NCI-H524 (cell line): ENCODE measurements around the gene DNTT.

ENCODE experiments used
- DNase-seq, 2 experiments: peaks; one replicate each; lab custom pipeline; 2025; lab: John Stamatoyannopoulos, UW

The DNTT gene

DNA sequence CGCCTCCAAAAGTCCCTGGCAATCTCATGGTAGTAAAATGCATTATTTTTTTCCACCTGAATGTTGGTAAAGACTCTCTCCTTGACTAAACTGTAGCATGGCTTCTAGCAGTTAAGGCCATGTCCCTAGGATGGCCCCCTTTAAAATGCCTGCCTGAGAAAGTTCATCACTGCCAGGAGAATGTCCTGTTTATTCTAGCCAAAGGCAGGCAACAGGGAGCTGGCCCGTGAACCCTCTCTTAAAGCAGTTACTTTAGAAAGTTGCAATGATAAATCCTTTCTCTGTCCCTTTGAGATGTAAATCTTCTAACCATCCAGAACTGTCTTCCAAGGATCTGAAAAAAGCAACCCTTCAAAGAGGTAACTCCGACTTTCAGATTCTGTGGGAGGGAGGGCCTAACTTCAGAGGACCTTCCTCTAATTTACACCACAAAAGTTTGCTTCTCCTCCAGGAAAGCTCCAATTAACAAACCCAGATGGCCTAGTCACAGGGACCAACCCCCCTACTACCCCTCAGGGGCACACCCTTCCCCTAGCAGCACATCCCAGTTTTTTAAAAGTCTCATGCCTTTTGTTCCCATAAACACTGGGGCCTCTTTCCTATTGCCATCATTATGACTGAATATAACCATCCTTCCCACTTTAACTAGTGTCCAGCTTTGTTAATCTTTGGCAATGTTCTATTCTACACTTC is 5.5 kb downstream of the DNTT start:
- no peak for DNase-seq

GRCh38 chr10:96310321-96310669 is 6.1 kb downstream of the DNTT start:
- no peak for DNase-seq

- no peak for DNase-seq
These were observed 7.0 kb downstream of the DNTT start for GRCh38 chr10:96311180-96311715.

- no peak for DNase-seq
These were observed 9.1 kb downstream of the DNTT start for GRCh38 chr10:96313344-96313743.

DNA sequence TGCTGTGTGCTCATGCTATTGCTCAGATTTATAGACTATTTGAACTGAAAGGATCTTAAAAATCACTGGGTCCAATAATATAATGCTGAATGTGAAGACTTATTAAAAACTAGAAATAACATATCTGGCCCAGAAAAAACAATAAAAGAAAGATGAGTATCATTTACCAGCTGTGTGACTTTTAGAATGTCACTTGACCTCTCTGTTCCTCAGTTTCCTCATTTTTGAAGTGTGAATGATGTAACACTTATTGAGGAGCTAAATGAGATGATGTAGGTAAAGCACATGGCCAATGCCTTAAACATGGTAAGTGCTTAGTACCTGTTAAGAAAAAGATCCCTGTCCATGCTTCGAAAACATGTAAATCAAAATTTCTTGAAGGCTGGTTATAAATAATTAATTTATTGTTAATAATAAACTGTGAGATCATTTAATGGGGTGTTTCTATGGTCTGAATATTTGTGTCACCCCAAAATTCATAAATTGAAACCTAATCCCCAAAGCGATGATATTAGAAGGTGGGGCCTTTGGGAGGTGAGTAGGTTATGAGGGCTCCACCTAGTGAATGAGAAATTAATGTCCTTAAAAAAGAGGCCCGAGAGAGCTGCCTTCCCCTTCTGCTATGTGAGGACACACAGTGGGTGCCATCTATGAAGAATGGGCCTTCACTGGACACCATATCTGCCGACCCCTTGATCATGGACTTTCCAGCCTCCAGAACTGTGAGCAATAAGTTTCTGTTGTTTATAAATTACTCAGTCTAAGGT is 13.0 kb downstream of the DNTT start:
- no peak for DNase-seq

- DNase-seq = no peak
These were observed 15.7 kb downstream of the DNTT start for GRCh38 chr10:96319754-96320474.

- no peak for DNase-seq
These were observed 17.6 kb downstream of the DNTT start for GRCh38 chr10:96321822-96322221.

DNA sequence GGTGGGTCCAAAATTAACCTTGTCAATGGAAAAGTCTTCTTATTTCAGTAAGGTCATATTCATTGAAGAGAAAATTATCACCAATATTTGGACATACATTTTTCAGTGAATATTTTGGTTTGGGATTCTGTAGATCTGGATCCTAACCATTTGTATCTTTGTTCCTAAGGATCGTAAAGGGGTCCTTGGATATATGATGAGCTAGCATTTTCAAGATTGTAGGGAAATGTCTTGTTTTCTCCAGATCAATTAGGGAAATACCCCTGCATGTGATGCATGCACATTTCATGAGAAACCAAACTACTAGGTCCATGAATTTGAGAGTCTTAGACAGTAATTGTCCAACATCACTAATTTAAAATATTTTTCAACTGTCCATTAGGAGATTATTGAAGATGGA is 18.0 kb downstream of the DNTT start:
- no peak for DNase-seq

GRCh38 chr10:96324447-96324846 is 20.2 kb downstream of the DNTT start:
- DNase-seq = no peak

DNA sequence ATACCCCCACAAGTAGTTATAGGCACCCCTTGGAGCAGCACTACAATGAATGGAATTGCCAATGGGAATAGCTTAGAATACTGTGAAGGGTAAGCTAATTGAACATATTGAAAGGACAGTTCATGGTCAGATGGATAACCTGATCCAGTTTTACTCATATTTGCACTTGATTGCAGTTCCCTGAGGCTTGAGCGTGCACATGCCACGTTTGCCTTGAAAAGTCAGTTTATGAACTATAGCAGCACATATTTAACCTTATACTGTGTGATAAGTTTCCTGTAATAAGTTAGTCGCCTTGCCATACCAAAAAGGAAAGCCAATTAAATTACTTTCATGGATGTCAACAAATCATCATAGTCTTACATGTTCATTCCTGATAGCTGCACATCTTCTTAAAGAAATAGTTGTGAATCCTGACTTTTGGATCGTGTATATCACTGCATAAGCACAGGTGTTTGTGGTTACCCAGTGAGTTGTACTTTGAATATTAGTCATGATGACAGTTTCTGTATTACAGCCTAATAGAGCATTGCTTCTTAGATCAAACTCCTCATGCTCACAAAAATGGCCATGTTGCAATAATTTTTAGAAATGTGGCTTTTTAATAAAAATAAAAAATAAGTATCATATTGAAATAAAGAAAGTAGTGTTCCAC is 21.6 kb downstream of the DNTT start:
- no peak for DNase-seq

DNA sequence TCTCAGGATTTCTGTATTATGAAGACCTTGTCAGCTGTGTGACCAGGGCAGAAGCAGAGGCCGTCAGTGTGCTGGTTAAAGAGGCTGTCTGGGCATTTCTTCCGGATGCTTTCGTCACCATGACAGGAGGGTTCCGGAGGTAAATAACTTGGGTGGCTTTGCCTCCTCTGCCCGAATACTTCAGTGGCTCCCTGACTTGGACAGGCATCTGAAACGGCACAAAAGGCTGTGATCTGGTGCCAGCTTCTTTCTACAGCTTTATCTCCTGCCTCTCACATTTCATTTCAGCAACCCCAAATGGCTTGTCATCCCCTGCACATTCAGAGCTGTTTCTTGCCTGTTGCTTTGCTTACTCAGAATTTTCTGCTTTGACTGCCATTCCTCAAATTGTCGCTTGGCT is 23.2 kb downstream of the DNTT start:
- DNase-seq = no peak

GRCh38 chr10:96333101-96333500 is 28.9 kb downstream of the DNTT start:
- no peak for DNase-seq

- peak in 1 of 2 experiments; percentile 6 for DNase-seq
These were observed 30.6 kb downstream of the DNTT start for GRCh38 chr10:96334616-96335526.

- DNase-seq = no peak
These were observed 32.9 kb downstream of the DNTT start for GRCh38 chr10:96337106-96337505.

DNA sequence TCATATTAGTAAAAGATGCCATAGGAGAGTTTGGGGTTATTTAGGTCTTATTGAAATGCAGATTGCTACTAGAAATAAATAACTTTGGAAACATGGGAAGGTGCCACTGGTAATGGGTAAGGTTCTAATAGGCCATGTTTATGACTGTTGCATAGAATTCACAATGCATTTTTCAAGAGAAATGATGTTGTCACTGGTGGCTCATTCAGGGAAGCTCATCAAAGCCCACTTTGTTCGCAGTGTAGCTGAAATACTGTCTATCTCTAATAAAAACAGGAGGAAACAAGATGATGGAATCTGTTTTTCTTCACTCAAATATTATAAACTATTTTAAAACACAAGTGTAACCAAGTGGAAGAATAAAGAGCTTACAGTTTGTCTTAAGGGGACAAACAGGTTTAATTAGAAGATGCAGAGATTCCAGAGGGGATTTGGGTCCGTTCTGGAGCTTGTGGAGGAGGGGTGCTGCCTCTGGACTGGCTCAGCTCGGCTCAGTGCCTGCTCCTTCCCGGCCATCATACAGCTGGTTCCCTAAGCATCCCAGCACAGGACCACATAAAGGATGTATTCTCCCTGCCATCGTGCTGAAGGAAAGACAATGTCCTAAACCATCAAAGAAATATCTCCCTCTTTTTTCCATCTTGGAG is 34.2 kb downstream of the DNTT start:
- no peak for DNase-seq

DNA sequence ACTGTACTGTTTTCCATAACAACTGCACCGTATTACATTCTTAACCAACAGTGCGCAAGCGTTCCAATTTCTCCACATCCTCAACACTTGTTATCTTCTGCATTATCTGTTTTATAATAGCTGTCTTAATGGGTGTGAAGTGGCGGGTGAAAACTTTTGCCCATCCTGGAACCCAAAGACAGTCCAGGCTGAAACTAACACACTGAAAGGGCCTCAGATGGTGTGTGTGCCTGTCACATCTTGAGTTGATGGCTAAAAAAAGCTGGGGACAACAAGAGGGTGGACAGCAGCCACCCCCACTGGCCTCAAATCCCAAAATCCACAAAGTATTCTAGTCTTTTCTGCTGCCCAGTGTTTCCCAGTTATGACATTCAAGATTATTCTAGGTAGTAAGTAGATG is 35.1 kb downstream of the DNTT start:
- no peak for DNase-seq

DNA sequence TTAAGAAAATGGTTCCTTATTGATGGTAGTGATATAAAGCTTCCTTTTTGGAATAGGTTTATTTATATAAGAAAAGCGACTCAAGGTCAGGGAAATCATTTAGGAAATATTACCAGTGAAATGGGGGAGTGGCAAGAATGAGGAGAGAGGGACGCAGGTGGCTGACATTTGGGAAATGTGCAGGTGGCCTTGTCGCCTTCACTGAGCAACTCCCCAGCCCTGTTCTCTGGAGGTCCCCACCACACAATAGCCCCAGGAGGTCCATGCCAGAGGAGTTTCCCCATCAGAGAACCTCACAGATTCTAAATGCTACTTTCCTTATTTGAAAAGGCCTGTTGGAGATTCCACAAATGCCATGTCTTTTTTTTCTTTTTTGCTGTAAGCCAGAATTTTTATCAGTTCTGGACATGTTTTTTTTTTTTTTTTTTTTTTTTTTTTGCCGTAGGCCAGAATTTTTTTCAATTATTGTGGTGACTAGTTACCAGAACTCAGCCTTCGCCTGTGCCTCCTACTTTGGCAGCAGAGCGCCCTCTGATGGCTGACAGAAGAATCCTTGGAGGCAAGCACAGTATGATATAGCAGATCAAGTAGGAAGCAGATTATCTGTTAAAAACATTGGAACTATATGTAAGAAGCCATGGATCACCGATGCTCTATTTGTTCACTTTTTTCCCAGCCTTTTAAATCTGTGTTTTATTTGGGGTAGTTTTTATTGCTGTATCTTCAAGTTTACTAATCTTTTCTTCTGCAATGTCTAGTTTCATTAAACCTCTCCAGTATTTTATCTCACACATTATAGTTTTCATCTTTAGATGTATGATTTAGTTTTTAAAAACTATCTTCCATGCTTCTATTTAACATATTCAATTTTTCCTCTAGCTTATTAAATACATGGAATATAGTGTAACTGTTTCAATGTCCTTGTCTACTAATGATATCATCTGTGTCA is 36.0 kb downstream of the DNTT start:
- peak in 1 of 2 experiments; percentile 22 for DNase-seq

DNA sequence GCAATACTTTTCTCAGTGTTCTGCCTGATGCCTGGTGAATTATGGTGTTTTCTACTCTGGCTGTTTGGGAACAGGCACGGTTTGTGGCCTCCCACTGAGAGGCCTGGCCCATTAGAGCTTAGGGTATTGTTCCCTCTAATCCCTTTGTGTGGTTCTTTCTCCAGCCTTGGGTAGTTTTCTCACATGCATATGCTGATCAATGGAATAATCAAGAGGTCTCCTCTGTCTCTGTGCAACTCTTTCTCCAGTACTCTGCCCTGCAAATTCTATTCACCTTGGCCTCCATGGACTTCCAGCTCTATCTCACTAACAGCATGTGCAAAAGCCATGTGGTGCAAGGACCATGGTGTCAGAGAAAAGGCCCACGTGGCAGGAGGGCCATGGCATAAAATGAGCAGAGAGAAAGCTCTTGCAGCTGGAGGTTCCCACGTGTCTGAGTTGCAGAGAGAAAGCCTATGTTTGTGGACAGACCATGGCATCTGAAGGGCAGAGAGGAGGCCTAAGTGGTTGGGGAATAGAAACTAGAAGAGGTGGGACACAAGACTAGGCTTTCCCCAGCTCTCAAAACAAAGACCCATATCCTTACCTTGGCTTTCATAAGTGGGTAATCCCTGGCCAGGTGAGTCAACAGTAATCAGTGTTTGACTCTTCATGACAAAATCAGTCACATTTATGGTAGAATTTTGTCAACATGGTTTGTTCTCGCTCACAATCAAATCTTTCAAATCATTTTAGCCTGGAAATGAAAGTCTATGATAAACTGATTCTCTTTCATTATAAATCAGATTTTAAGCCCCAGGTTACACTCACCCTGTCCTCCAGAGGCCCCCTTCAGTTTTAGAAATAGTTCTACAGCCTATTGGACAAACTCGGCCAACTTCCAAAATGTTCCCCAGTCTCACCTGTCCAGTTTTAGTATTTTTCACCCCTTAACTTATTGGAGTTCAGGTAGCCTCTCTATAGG is 37.3 kb downstream of the DNTT start:
- no peak for DNase-seq
